ENCODE results near the gene BABAM2.

Gene BABAM2

GRCh38 chr2:27958711-27959378 is 68.3 kb downstream of the BABAM2 start:
- no peak for DNase-seq (ENCODE audit: insufficient read length, low spot score)
- FAIRE-seq = no peak

GRCh38 chr2:27959496-27959895 is 69.0 kb downstream of the BABAM2 start:
- no peak for FAIRE-seq
- no peak for TF ChIP-seq CTCF (IDR thresholded peaks at IDR 0.05; ENCODE audit: insufficient read depth, missing control alignments)
- no peak for DNase-seq (ENCODE audit: insufficient read length, low spot score)

More at GRCh38 chr2:27958711-27959378, 68.3 kb downstream of the BABAM2 start:
- no peak for TF ChIP-seq CTCF (IDR thresholded peaks at IDR 0.05; ENCODE audit: insufficient read depth, missing control alignments)

GRCh38 chr2:27960237-27960912 is 69.8 kb downstream of the BABAM2 start:
- TF ChIP-seq CTCF (IDR thresholded peaks at IDR 0.05; ENCODE audit: insufficient read depth, missing control alignments) = no peak
- FAIRE-seq = no peak
- no peak for DNase-seq (ENCODE audit: insufficient read length, low spot score)

GRCh38 chr2:27962006-27962405 is 71.5 kb downstream of the BABAM2 start:
- DNase-seq (ENCODE audit: insufficient read length, low spot score) (no peak), FAIRE-seq (no peak)
- no peak for TF ChIP-seq CTCF (IDR thresholded peaks at IDR 0.05; ENCODE audit: insufficient read depth, missing control alignments)

GRCh38 chr2:27963472-27963871 is 72.9 kb downstream of the BABAM2 start:
- no peak for FAIRE-seq

GRCh38 chr2:27964067-27964466 is 73.5 kb downstream of the BABAM2 start:
- no peak for TF ChIP-seq CTCF (IDR thresholded peaks at IDR 0.05; ENCODE audit: insufficient read depth, missing control alignments)
- FAIRE-seq = peak; percentile 60

More at GRCh38 chr2:27963472-27963871, 72.9 kb downstream of the BABAM2 start:
- no peak for DNase-seq (ENCODE audit: insufficient read length, low spot score)
- TF ChIP-seq CTCF (IDR thresholded peaks at IDR 0.05; ENCODE audit: insufficient read depth, missing control alignments) = no peak

GRCh38 chr2:27965841-27966240 is 75.3 kb downstream of the BABAM2 start:
- FAIRE-seq (no peak), DNase-seq (ENCODE audit: insufficient read length, low spot score) (no peak)
- TF ChIP-seq CTCF (IDR thresholded peaks at IDR 0.05; ENCODE audit: insufficient read depth, missing control alignments) = no peak

More at GRCh38 chr2:27964067-27964466, 73.5 kb downstream of the BABAM2 start:
- no peak for DNase-seq (ENCODE audit: insufficient read length, low spot score)
